A549 (cell line): Measurements from ENCODE around the gene MYOD1. TPM values are rescaled to one million over a fixed set of nuclear protein-coding genes. Genes with fewer than 3 reads are reported as not detected.

Source experiments
- ATAC-seq, 2 experiments: fragments of 200-7000 bp in 1 of 2; fragments of >200 bp in 1 of 2; cut with Nextera tagmentation in 1 of 2; cut with Tn5 transposase in 1 of 2; 3 replicates each; pipeline versions ENCODE4 v1.8.0 to v1.9.1; 2018 to 2020; ENCODE audit warnings: mild to moderate bottlenecking in 1 of 2, moderate library complexity in 1 of 2
- CTCF ChIA-PET: fragments of 300-600 bp; sonication (Branson Sonifier 250); formaldehyde crosslinking; extraction: SDS; loops from one replicate; lab custom pipeline; 2021; ENCODE audit warnings: antibody characterized with exemption, inconsistent platforms; lab: Yijun Ruan, JAX
- POLR2A ChIA-PET: fragments of 350-600 bp; formaldehyde crosslinking; extraction: SDS; loops from one replicate; lab custom pipeline; 2021; ENCODE audit warnings: antibody characterized with exemption, inconsistent platforms; lab: Yijun Ruan, JAX
- DNase-seq, 2 experiments: peaks; one replicate each; pipeline versions ENCODE4 v3.0.0 to v3.0.0-alpha.2; 2011 to 2016; ENCODE audit warnings: low read depth in 1 of 2, low spot score in 1 of 2
- FAIRE-seq: peaks from 2 replicates; lab custom pipeline; 2011; peaks lifted over from hg19 to GRCh38; lab: Jason Lieb, UNC
- H3K27ac ChIP-seq, 2 experiments: fragments of >200 bp; sonication (Bioruptor Twin); formaldehyde crosslinking; 3 replicates each; pipeline ENCODE4 v1.5.1; 2016 to 2017
- H3K4me1 ChIP-seq: fragments of >200 bp; sonication (Bioruptor Twin); formaldehyde crosslinking; 3 replicates; pipeline ENCODE4 v1.6.1; 2016
- H3K4me2 ChIP-seq: fragments of >200 bp; sonication (Bioruptor Twin); formaldehyde crosslinking; 3 replicates; pipeline ENCODE4 v1.6.1; 2016
- H3K4me3 ChIP-seq: fragments of >200 bp; sonication (Bioruptor Twin); formaldehyde crosslinking; 3 replicates; pipeline ENCODE4 v1.5.1; 2016
- H3K9me3 ChIP-seq: fragments of >200 bp; sonication (Bioruptor Twin); formaldehyde crosslinking; 3 replicates; pipeline ENCODE4 v1.6.1; 2016
- CBX2 ChIP-seq: fragments of 200-600 bp; sonication (generic); IDR thresholded peaks from 2 replicates; pipeline ENCODE4 v1.6.1; 2016; ENCODE audit warnings: low read depth, mild to moderate bottlenecking, borderline replicate concordance
- CEBPB ChIP-seq, 2 experiments: fragments of >200 bp in 1 of 2; sonication (Bioruptor Twin) in 1 of 2; formaldehyde crosslinking in 1 of 2; IDR thresholded peaks; 2 replicates each; pipeline ENCODE4 v1.6.1; 2012 to 2016
- EHF ChIP-seq: fragments of 250-450 bp; sonication (Bioruptor Pico); IDR thresholded peaks from 2 replicates; pipeline ENCODE4 v1.5.0; 2020; ENCODE audit warnings: mild to moderate bottlenecking
- EHMT2 ChIP-seq: fragments of 200-600 bp; sonication (generic); IDR thresholded peaks from 2 replicates; pipeline ENCODE4 v1.6.1; 2016; ENCODE audit warnings: antibody characterized with exemption, low read depth, mild to moderate bottlenecking, moderate library complexity
- ELK1 ChIP-seq: fragments of 150-350 bp; IDR thresholded peaks from 2 replicates; pipeline ENCODE4 v1.6.1; 2014; ENCODE audit warnings: low read depth, mild to moderate bottlenecking, low read length
- ESRRA ChIP-seq: fragments of 150-350 bp; IDR thresholded peaks from 2 replicates; pipeline ENCODE4 v1.6.1; 2014; ENCODE audit warnings: mild to moderate bottlenecking, low read length, borderline replicate concordance
- FOSL2 ChIP-seq, 2 experiments: fragments of 450-650 bp in 1 of 2; fragments of >200 bp in 1 of 2; sonication (Bioruptor Twin) in 1 of 2; formaldehyde crosslinking; IDR thresholded peaks; 2 replicates each; pipeline versions ENCODE4 v1.5.0 to v1.6.1; 2016 to 2020; ENCODE audit warnings: mild to moderate bottlenecking in 1 of 2, moderate library complexity in 1 of 2
- GATA3 ChIP-seq: IDR thresholded peaks from 2 replicates; pipeline ENCODE4 v1.6.1; 2012; ENCODE audit warnings: borderline replicate concordance
- HDAC2 ChIP-seq: fragments of 200-600 bp; sonication (generic); IDR thresholded peaks from 2 replicates; pipeline ENCODE4 v1.6.1; 2016
- HOXA7 ChIP-seq: fragments of 250-450 bp; sonication (Bioruptor Pico); IDR thresholded peaks from 2 replicates; pipeline ENCODE4 v1.5.0; 2020; ENCODE audit warnings: mild to moderate bottlenecking, moderate library complexity
- HOXB13 ChIP-seq: fragments of 250-450 bp; sonication (Bioruptor Pico); IDR thresholded peaks from 2 replicates; pipeline ENCODE4 v1.5.0; 2020; ENCODE audit warnings: low read depth, mild to moderate bottlenecking, moderate library complexity
- KDM5A ChIP-seq: fragments of 200-600 bp; sonication (generic); IDR thresholded peaks from 2 replicates; pipeline ENCODE4 v1.6.1; 2016; ENCODE audit warnings: antibody characterized with exemption, mild to moderate bottlenecking
- NPAS2 ChIP-seq: fragments of 250-450 bp; sonication (Bioruptor Pico); IDR thresholded peaks from 2 replicates; pipeline ENCODE4 v1.8.0; 2022; ENCODE audit warnings: mild to moderate bottlenecking, moderate library complexity, borderline replicate concordance
- POLR2AphosphoS2 ChIP-seq: conservative IDR thresholded peaks from 2 replicates; pipeline ENCODE4 v1.6.1; 2012; ENCODE audit warnings: low read length, improper control_type of control experiment, inconsistent platforms
- RAD21 ChIP-seq, 2 experiments: fragments of >200 bp in 1 of 2; sonication (Bioruptor Twin) in 1 of 2; formaldehyde crosslinking in 1 of 2; IDR thresholded peaks in 1 of 2; conservative IDR thresholded peaks in 1 of 2; 2 replicates in 1 of 2; 3 replicates in 1 of 2; pipeline ENCODE4 v1.6.1; 2012 to 2018; ENCODE audit warnings: inconsistent platforms in 1 of 2
- RARB ChIP-seq: fragments of 250-450 bp; sonication (Bioruptor Pico); IDR thresholded peaks from 2 replicates; pipeline ENCODE4 v1.8.0; 2021; ENCODE audit warnings: mild to moderate bottlenecking, moderate library complexity
- REST ChIP-seq: fragments of 200-600 bp; sonication (generic); IDR thresholded peaks from 2 replicates; pipeline ENCODE4 v1.6.1; 2016; ENCODE audit warnings: antibody characterized with exemption, mild to moderate bottlenecking, moderate library complexity
- ZFP36 ChIP-seq: fragments of 450-650 bp; IDR thresholded peaks from 2 replicates; pipeline ENCODE4 v1.6.1; 2014; ENCODE audit warnings: borderline replicate concordance; ENCODE audit not compliant: partially characterized antibody
- ZNF302 ChIP-seq: fragments of 250-450 bp; sonication (Bioruptor Pico); IDR thresholded peaks from 2 replicates; pipeline ENCODE4 v1.9.0; 2021; ENCODE audit warnings: inconsistent platforms, mild to moderate bottlenecking, moderate library complexity
- ZSCAN20 ChIP-seq: fragments of 250-450 bp; sonication (Bioruptor Pico); IDR thresholded peaks from 2 replicates; pipeline ENCODE4 v1.8.0; 2022; ENCODE audit warnings: mild to moderate bottlenecking, moderate library complexity
- WGBS: methylation state at CpG from one replicate; pipeline ENCODE4 v1.1.6; 2017; ENCODE audit errors: missing lambda C conversion rate; 5-methylcytosine and 5-hydroxymethylcytosine counted together
- polyA plus RNA-seq, 4 experiments: library from polyadenylated mRNA; depleted of rRNA in 3 of 4; stranded (reverse); fragments of >200 nt; fragmentation: RNase III in 1 of 4; extraction: RNeasy Plus Mini Kit Qiagen cat#74134 plus additional on column Dnase treatment in 1 of 4; gene quantifications; 2 replicates in 3 of 4; 3 replicates in 1 of 4; pipeline ENCODE4 v1.2.3, GENCODE V29; 2011 to 2017
- TF ChIP-seq, protein P1 (sequence below): IDR thresholded peaks from 2 replicates; pipeline ENCODE4 v1.6.1; 2012
- TF ChIP-seq, protein P2 (sequence below): fragments of 250-450 bp; sonication (Bioruptor Pico); IDR thresholded peaks from 2 replicates; pipeline ENCODE4 v1.5.0; 2020; ENCODE audit warnings: low read depth, mild to moderate bottlenecking, moderate library complexity
- TF ChIP-seq, protein P3 (sequence below): fragments of >200 bp; sonication (Bioruptor Twin); formaldehyde crosslinking; IDR thresholded peaks from 2 replicates; pipeline ENCODE4 v1.6.1; 2016

Gene MYOD1
- polyA plus RNA-seq, 2 of the 4 experiments (the other 2 are of a cell fraction), result not detected

DNA sequence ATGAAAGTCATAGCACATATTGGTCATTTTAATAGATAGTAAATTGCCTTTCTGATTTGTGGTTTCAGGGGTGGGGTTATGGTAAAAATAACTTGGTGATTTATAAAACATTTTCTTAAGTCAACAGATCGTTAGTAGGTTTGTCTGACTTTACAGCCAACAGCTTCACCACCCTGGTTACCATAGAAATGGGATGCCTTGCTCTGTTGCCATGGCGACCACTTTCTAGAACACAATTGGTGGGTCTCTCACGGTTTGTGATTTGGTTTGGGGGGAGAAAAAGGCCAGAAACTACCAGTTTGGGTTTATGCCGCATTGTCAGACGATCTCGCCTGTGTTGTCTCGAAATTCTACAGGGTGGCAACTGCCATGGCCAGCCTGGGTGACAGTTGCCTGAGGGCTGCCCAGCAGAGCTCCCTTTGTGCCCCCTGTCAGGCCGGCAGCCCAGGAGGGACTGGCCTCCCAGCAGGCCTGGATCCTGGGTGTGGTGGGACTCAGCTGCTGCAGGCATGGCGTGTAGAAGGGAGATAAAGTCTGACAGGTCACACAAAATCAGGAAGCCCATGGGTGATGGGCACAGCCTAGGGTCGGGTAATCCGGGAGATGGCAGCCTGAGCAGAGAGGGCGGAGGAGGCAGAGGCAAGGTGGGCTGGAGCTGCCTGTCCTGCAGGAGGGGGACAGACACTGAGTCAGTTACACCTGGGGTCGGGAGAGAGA lies 46.1 kb downstream of the MYOD1 start (continued):
- TF ChIP-seq REST (no peak), HDAC2 (no peak), RAD21 (conservative IDR thresholded peaks at IDR 0.05 in 1 of 2, IDR thresholded peaks at IDR 0.05 in 1 of 2) (no peak)

DNA sequence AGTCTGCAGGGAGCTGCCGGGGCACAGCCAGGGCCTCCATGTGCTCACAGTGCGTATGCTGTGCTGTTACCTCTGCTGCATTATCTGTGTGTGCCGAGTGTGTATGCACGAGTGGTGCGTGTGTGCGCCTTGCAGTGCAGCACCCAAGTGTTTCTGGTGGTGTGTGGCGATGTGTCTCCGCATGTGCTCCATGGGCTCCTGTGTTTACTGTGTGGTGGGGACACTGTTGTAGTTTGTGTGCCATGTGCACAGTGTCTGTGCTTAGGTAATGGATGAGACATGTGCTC lies 46.6 kb downstream of the MYOD1 start:
- H3K4me2 ChIP-seq, result no peak overlapping the region
- DNase-seq, result no peak
- H3K27ac ChIP-seq, result no peak overlapping the region
- 84% methylated on average over 8 of the region's 8 CpGs for WGBS
- no peak for TF ChIP-seq ESRRA
- TF ChIP-seq, protein P1, sequence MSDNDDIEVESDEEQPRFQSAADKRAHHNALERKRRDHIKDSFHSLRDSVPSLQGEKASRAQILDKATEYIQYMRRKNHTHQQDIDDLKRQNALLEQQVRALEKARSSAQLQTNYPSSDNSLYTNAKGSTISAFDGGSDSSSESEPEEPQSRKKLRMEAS, result no peak
- H3K9me3 ChIP-seq, result no peaks in the 10 kb centered on the region
- 0 out of 3 replicates have a peak, but pooled peaks cover 4% of the 10 kb centered on the region for H3K4me1 ChIP-seq
- POLR2A ChIA-PET, result no interaction called here
- no peak overlapping the region for H3K4me3 ChIP-seq
- peak in 1 of 2 experiments; percentile 17; a peak in 2 of 6 replicates for ATAC-seq
- CTCF ChIA-PET, result interaction anchor here (1.0 to 2.0 kb wide), 2 partner anchors 34 to 213 kb away, joined by 5 to 10 read pairs; no protein-coding TSS in a partner anchor
- FAIRE-seq, result no peak

DNA sequence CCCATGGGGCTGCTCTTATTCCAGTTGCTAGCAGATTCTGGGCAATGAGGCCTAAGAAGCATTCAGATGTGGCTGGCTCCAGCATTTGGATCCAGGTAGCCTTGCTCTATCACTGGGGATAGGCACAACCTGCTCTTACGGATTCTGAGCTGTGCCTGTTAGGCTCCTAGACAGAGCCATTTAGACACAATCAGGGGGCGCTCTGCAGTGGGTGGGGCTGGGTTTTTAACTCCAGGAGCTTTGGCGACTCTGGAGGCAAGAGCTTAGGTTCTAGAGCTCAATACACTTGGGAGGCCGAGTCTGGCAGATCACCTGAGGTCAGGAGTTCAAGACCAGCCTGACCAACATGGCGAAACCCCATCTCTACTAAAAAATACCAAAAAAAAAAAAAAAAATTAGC lies 47.2 kb downstream of the MYOD1 start:
- ATAC-seq (peak in 1 of 2 experiments; percentile 43; a peak in 3 of 6 replicates), DNase-seq (peak in 1 of 2 experiments; percentile 20), FAIRE-seq (no peak)
- no peak overlapping the region for H3K4me2 ChIP-seq
- H3K4me1 ChIP-seq, result 0 out of 3 replicates have a peak, but pooled peaks cover 4% of the 10 kb centered on the region
- no peaks in the 10 kb centered on the region for H3K9me3 ChIP-seq
- CTCF ChIA-PET, result interaction anchor here (1.0 to 1.1 kb wide), 2 partner anchors 36 to 212 kb away, joined by 3 to 6 read pairs; no protein-coding TSS in a partner anchor
- H3K27ac ChIP-seq, result no peak overlapping the region
- TF ChIP-seq, protein P2, sequence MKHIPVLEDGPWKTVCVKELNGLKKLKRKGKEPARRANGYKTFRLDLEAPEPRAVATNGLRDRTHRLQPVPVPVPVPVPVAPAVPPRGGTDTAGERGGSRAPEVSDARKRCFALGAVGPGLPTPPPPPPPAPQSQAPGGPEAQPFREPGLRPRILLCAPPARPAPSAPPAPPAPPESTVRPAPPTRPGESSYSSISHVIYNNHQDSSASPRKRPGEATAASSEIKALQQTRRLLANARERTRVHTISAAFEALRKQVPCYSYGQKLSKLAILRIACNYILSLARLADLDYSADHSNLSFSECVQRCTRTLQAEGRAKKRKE, result no peak
- TF ChIP-seq CBX2, result no peak
- TF ChIP-seq NPAS2 (CRISPR knock-in tag), result no peak
- no peak for TF ChIP-seq CEBPB (IDR thresholded peaks at IDR 0.05)
- no peak for TF ChIP-seq EHMT2
- no peak for TF ChIP-seq ZSCAN20 (CRISPR knock-in tag)
- TF ChIP-seq REST, result no peak
- TF ChIP-seq HOXA7, result no peak
- TF ChIP-seq EHF (CRISPR knock-in tag), result no peak
- TF ChIP-seq ZFP36, result no peak
- TF ChIP-seq HOXB13, result no peak
- TF ChIP-seq POLR2AphosphoS2, result no peak
- TF ChIP-seq ZNF302 (CRISPR knock-in tag), result no peak
- TF ChIP-seq GATA3, result no peak
- TF ChIP-seq RARB, result no peak
- TF ChIP-seq, protein P3, sequence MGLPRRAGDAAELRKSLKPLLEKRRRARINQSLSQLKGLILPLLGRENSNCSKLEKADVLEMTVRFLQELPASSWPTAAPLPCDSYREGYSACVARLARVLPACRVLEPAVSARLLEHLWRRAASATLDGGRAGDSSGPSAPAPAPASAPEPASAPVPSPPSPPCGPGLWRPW, result no peak
- no peak for TF ChIP-seq KDM5A
- TF ChIP-seq ELK1, result no peak
- TF ChIP-seq FOSL2 (IDR thresholded peaks at IDR 0.05), result no peak
- no peak for TF ChIP-seq FOSL2 (CRISPR knock-in tag; IDR thresholded peaks at IDR 0.05)
- H3K4me3 ChIP-seq, result no peak overlapping the region
- POLR2A ChIA-PET, result no interaction called here
- 36% methylated on average over 5 of the region's 5 CpGs for WGBS
